ENCODE data around the gene HOXB9. TPM values are rescaled to one million over a fixed set of nuclear protein-coding genes. Genes with fewer than 3 reads are reported as not detected.

The HOXB9 gene
- total and polyA plus RNA-seq, 9 donors: 0.31 to 1.3 (median 0.57) TPM

DNA sequence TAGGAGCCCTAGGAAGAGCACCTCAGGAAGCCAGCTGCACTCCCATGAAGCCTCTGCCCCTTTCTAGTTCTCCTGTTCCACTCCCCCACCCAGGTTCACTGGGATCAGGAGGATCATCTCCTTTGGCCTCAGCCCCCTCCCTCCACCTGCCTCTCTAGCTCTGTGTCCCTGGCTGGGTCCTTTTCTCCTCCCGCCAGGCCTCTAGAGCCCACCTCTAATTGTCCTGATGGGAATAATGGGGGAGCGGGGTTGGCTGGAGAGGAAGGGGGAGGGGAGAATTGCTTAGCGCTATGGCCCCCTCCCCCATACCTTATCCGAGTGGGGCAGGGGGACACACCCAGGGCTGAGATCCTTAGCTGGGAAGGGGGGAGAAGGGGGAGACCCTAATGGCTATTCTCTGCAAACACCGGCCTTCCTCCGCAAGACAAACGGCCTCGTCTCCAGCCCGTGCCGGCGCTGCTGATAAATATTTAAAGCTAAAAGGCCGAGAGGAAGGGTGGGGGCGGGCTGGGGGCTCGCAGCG lies 16.3 kb downstream of the HOXB9 start:
- 1% methylated on average over 11 of the region's 15 CpGs for WGBS (ENCODE audit: insufficient coverage)
- peaks cover 31% of the 10 kb centered on the region for H3K4me1 ChIP-seq (ENCODE audit: control insufficient read depth, insufficient read depth, low read length)
- peak overlapping the region; percentile 60 for H3K27ac ChIP-seq (ENCODE audit: low read length)
- H3K9me3 ChIP-seq (replicated peaks; ENCODE audit: control insufficient read depth, low read depth, low read length): no peaks in the 10 kb centered on the region
- no peaks in the 10 kb centered on the region for H3K36me3 ChIP-seq (ENCODE audit: control insufficient read depth, insufficient read depth, low read length)
- H3K4me3 ChIP-seq (ENCODE audit: low read length): peak overlapping the region; percentile 63
- DNase-seq: no peak
- peaks cover 100% of the 10 kb centered on the region for H3K27me3 ChIP-seq (ENCODE audit: control insufficient read depth, insufficient read depth, low read length)

DNA sequence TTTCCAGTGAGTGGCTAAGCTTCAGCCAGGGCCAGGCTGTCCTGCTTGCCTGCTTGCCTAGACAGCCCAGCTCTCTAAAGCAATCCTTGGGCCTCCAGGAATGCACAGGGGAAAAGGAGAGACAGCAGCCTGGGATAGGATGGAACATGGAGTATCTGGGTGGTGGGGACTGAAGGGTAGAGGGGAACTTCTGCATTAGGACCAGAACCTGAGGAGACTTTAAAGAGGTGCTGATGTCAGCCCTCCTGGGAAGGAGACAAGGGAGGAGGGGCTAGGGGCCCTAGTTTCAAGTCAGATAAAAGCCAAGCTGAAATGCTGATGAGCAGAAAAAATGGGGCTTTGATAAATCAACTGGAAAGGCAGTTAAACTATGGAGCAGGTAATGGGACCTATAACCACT lies 17.1 kb downstream of the HOXB9 start:
- Histone ChIP-seq H3K4me3 (ENCODE audit: low read length) (no peak overlapping the region), H3K27ac (ENCODE audit: low read length) (no peak overlapping the region), H3K4me1 (ENCODE audit: control insufficient read depth, insufficient read depth, low read length) (peaks cover 27% of the 10 kb centered on the region), H3K27me3 (ENCODE audit: control insufficient read depth, insufficient read depth, low read length) (peaks cover 100% of the 10 kb centered on the region), H3K36me3 (ENCODE audit: control insufficient read depth, insufficient read depth, low read length) (no peaks in the 10 kb centered on the region), H3K9me3 (replicated peaks; ENCODE audit: control insufficient read depth, low read depth, low read length) (no peaks in the 10 kb centered on the region)
- DNase-seq: no peak

DNA sequence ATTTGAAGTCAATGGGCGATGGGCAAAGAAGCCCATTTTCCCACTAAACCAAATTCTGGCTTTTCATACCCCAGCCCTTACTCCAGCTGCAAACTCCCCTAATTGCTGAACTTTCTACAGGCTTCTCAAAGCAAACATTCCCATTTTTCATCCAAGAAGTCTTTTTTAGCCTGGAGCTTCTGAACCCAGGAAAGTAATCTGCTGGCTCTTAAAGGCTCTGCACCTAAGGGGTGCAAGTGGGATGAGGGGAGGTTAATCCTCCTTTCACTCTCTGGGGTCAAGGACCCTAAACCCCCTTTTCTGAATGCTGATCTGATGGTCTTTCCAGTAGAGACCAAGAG lies 17.7 kb downstream of the HOXB9 start:
- Histone ChIP-seq H3K36me3 (ENCODE audit: control insufficient read depth, insufficient read depth, low read length) (no peaks in the 10 kb centered on the region), H3K9me3 (replicated peaks; ENCODE audit: control insufficient read depth, low read depth, low read length) (no peaks in the 10 kb centered on the region), H3K27me3 (ENCODE audit: control insufficient read depth, insufficient read depth, low read length) (peaks cover 100% of the 10 kb centered on the region), H3K4me1 (ENCODE audit: control insufficient read depth, insufficient read depth, low read length) (peaks cover 24% of the 10 kb centered on the region), H3K4me3 (ENCODE audit: low read length) (no peak overlapping the region), H3K27ac (ENCODE audit: low read length) (no peak overlapping the region)
- WGBS (ENCODE audit: insufficient coverage): no CpG with 5 or more reads among the region's 1 CpG
- no peak for DNase-seq

DNA sequence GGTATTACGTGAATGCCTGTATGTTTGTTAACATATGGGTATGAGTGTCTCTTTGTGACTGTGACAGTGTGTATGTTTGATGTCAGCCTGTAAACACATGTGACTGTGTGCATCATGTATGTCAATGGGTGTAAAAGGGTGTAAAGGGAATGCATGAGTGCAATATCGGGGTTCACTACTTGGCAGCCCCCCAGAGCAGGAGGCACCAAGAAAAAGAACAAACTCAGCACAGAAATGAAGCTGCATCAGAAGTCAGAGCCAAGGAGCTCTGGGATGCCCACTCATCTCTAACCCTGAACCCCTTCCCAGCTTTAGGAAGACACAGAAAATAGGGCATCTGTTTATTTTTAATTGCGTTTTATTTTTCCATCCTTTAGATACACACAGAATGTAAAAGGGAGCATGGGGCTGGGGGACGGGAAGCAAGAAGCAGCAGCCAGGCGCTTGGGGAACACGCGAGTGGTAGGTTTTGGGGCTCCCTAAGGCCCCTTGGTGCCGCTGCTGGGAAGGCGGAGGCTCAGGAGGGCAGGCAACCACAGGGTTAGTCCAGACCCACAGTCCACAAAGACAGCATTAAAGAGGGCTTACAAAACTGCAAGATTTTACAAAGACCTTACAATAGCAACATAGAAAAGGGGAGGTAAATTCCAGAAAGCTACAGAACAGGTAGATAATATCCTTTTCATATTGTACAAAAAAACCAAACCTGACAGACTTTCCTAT lies 19.1 kb downstream of the HOXB9 start:
- Histone ChIP-seq H3K27ac (ENCODE audit: low read length) (no peak overlapping the region), H3K9me3 (replicated peaks; ENCODE audit: control insufficient read depth, low read depth, low read length) (peaks cover 3% of the 10 kb centered on the region), H3K36me3 (ENCODE audit: control insufficient read depth, insufficient read depth, low read length) (no peaks in the 10 kb centered on the region), H3K27me3 (ENCODE audit: control insufficient read depth, insufficient read depth, low read length) (peaks cover 99% of the 10 kb centered on the region), H3K4me1 (ENCODE audit: control insufficient read depth, insufficient read depth, low read length) (peaks cover 19% of the 10 kb centered on the region), H3K4me3 (ENCODE audit: low read length) (no peak overlapping the region)
- WGBS (ENCODE audit: insufficient coverage): 72% methylated on average over 5 of the region's 9 CpGs
- DNase-seq: no peak

DNA sequence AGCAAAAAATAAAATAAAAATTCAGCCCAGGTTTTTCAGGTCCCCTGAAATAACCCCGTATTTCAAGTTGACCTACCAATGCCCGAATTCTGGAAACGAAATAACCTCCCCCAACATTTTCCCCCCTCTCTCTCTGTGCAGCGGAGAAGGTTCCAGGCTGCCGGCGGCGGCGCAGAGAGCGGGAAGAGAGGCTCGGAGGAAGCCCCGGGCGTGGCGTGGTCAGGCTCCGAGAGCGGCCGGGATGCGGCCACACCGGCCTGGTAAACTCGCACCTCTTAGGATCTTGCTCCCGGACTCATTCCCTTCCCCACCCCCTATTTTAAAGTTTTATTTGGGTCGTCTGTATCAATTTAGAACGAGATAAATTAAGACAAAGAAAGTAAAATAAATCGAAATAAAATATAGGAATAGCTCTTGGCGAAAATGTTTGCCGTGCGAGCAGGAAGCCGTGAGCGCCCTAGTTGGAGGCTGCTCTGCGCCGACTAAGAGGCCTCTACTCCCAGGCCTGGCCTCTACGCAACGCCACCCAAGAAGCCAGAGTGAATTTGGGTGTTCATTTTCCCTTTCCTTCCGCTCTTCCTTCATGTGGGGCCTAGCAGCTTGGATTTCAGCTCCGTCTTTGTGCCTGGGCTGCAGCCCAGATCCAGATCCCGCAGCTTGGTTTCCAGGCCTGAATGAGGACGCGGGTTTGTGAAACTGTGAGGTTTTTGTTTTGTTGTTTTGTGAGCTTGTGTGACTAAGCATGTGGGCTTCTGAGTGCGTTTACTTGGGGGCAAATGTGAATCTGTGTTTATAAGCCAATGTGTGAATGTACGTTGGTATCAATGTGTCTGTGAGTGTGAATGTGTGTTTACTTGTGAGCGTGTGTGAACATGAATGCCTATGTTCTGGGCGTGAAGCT lies 19.9 kb downstream of the HOXB9 start:
- Histone ChIP-seq H3K4me3 (ENCODE audit: low read length) (no peak overlapping the region), H3K27me3 (ENCODE audit: control insufficient read depth, insufficient read depth, low read length) (peaks cover 99% of the 10 kb centered on the region)
- no peak for DNase-seq

DNA sequence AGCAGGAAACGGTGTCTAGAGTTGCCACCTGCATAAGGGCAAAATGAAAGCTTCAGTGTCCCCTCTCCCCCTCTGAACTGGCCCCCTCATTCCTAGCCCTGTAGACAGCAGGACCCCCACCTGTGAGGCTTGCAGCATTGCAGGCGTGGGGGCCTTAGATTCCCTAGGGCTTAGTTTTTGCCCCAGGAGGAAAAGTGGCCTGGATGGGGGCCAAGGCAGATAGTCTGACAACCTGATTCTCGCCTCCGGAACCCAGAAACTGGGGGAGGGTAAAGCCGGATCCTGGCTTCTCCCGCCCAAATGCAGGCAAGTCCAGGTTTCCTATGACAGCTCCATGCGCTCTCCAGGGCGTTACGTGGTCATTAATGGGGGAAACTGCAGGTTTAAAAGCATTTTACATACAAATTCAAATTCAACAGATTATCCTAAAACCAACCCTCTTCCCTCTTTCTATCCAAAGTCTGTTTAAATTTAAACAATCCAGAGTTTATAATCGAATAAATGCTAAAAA lies 20.7 kb downstream of the HOXB9 start:
- no peak for DNase-seq
- WGBS (ENCODE audit: insufficient coverage): 5% methylated on average over 3 of the region's 10 CpGs
- H3K9me3 ChIP-seq (replicated peaks; ENCODE audit: control insufficient read depth, low read depth, low read length): peaks cover 3% of the 10 kb centered on the region
- H3K4me3 ChIP-seq (ENCODE audit: low read length): no peak overlapping the region
- no peaks in the 10 kb centered on the region for H3K36me3 ChIP-seq (ENCODE audit: control insufficient read depth, insufficient read depth, low read length)
- no peak overlapping the region for H3K27ac ChIP-seq (ENCODE audit: low read length)
- peaks cover 99% of the 10 kb centered on the region for H3K27me3 ChIP-seq (ENCODE audit: control insufficient read depth, insufficient read depth, low read length)
- H3K4me1 ChIP-seq (ENCODE audit: control insufficient read depth, insufficient read depth, low read length): peaks cover 11% of the 10 kb centered on the region

More for the DNA sequence above, 19.9 kb downstream of the HOXB9 start:
- Histone ChIP-seq H3K4me1 (ENCODE audit: control insufficient read depth, insufficient read depth, low read length) (peaks cover 19% of the 10 kb centered on the region), H3K27ac (ENCODE audit: low read length) (no peak overlapping the region), H3K36me3 (ENCODE audit: control insufficient read depth, insufficient read depth, low read length) (no peaks in the 10 kb centered on the region), H3K9me3 (replicated peaks; ENCODE audit: control insufficient read depth, low read depth, low read length) (peaks cover 3% of the 10 kb centered on the region)
- 25% methylated on average over 21 of the region's 41 CpGs for WGBS (ENCODE audit: insufficient coverage)

DNA sequence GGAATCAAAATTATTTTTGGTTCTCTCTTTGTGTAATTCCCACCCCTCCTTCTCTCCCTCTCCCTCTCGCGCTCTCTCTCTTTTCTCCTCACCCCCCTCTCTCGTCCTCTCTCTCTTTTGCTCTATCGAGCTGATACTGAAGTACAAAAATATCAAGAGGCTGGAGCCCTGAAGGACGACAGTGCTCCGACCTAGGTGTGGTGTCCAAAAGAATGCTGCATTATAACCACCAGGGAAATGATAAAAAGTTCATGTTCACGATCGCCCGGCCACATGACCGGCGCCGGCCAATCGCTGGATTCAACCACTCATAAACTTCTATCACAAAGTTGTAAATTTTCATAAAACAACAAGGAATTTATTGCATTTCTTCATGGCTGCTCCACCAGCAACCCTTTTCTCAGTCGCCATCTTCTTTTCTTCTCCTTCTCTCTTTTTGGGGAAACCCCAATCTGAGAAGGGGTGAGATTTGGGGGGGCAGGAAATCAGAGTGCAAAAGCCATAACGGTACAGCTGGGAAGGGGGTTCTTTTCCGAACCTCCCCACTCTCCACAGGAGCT lies 21.3 kb downstream of the HOXB9 start, which contains the start of gene HOXB6:
HOXB6 (minus strand) TSS at position 217 of the 560 bp plus-strand sequence. CDS start 6,836 bp downstream, outside the sequence.
- Histone ChIP-seq H3K27me3 (ENCODE audit: control insufficient read depth, insufficient read depth, low read length) (peaks cover 99% of the 10 kb centered on the region), H3K36me3 (ENCODE audit: control insufficient read depth, insufficient read depth, low read length) (no peaks in the 10 kb centered on the region), H3K27ac (ENCODE audit: low read length) (peak within 1 kb of the TSS; percentile 65), H3K4me3 (ENCODE audit: low read length) (peak within 1 kb of the TSS; percentile 30), H3K9me3 (replicated peaks; ENCODE audit: control insufficient read depth, low read depth, low read length) (peaks cover 3% of the 10 kb centered on the region), H3K4me1 (ENCODE audit: control insufficient read depth, insufficient read depth, low read length) (peaks cover 6% of the 10 kb centered on the region)
- WGBS (ENCODE audit: insufficient coverage): 2% methylated on average over 9 of the region's 16 CpGs
- no peak for DNase-seq

DNA sequence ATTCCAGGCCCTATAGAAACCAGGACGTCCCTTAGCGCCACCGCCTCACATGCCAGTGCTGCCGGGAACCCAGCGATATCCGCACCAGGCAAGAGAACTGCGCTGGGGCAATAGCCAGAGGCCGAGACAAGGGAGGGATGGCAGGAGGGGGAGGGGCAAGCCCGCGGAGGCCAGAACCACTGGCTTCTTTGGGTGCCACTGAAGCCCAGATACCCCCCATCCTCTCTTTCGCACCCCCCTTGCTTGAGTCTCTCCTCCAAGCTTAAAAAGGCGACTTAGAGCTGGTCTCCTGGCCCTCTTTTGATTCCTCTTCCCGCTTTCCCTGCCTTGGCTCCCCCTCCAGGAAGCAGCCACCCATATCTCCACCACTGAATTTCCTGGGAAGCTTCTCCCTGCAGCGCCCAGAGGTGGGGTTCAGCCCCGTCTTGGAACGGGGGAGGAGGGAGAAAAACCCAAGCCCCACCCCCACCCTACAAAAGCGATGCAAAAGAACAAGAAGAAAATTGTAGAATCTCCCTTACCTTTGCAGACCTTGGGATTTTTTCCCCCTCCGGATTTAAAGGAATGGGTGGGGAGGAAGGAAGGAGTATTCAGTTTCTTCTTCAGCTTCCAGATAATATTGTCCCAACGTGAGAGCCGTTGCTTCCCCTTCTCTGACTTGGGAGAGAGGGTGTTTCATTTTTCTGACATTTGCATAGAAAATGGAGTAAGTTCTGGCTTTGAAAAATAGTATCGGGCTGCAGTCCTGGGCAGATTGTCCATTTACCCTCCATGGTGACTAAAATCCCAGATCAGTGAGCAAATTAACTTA lies 22.0 kb downstream of the HOXB9 start:
- WGBS (ENCODE audit: insufficient coverage): 0% methylated on average over 5 of the region's 21 CpGs
- Histone ChIP-seq H3K4me3 (ENCODE audit: low read length) (peak overlapping the region; percentile 30), H3K27ac (ENCODE audit: low read length) (peak overlapping the region; percentile 65), H3K27me3 (ENCODE audit: control insufficient read depth, insufficient read depth, low read length) (peaks cover 99% of the 10 kb centered on the region), H3K9me3 (replicated peaks; ENCODE audit: control insufficient read depth, low read depth, low read length) (peaks cover 3% of the 10 kb centered on the region), H3K4me1 (ENCODE audit: control insufficient read depth, insufficient read depth, low read length) (peaks cover 6% of the 10 kb centered on the region), H3K36me3 (ENCODE audit: control insufficient read depth, insufficient read depth, low read length) (no peaks in the 10 kb centered on the region)
- no peak for DNase-seq

DNA sequence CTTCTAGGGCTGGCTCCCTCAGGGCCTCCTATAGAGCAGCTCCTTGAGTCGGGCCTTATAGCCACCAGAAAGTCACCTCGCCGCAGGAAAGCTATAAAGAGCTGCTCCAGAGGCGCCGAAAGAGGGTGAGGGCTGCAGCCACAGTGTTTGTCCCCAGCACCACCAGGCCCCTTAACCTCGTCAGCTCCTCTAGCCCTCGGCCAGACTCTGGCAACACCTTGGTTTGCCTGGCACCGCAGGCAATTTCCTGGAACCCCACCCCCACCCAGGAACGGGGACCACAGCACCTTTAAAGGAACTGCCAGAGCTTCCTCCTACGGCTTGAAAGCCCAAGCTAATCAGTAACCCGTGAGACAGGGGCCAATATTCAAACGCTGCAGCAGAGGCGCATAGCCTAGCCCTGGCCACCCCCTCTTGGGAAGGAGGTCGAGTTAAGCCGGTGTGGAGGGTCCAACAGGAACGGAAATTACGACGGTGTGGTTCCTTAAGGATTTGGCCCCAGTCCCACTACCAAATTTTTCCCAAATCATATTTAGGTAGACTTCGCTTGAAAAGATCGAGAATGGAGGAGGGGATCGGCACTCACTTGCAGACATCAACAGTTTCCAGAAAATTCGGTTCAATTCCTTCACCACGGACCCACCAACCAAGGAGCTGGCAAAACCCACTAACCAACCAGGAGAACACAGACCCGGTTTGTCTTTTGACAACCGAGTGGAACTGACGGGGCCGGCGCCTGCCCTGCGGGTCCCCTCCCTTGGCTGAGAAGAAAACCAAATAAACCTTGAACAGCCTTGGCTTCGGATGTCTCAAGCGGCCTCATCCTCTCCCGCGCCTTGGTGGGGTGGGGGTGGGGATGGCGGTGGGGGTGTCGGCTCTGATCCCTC lies 24.4 kb downstream of the HOXB9 start:
- peaks cover 99% of the 10 kb centered on the region for H3K27me3 ChIP-seq (ENCODE audit: control insufficient read depth, insufficient read depth, low read length)
- H3K36me3 ChIP-seq (ENCODE audit: control insufficient read depth, insufficient read depth, low read length): no peaks in the 10 kb centered on the region
- H3K4me1 ChIP-seq (ENCODE audit: control insufficient read depth, insufficient read depth, low read length): peaks cover 19% of the 10 kb centered on the region
- H3K4me3 ChIP-seq (ENCODE audit: low read length): no peak overlapping the region
- DNase-seq: no peak
- H3K9me3 ChIP-seq (replicated peaks; ENCODE audit: control insufficient read depth, low read depth, low read length): peaks cover 3% of the 10 kb centered on the region
- 9% methylated on average over 16 of the region's 35 CpGs for WGBS (ENCODE audit: insufficient coverage)
- no peak overlapping the region for H3K27ac ChIP-seq (ENCODE audit: low read length)
